A673 (cell line): ENCODE results near the gene NSD1. TPM values are rescaled to one million over a fixed set of nuclear protein-coding genes. Genes with fewer than 3 reads are reported as not detected.

ENCODE experiments used
- BruUV-seq: library from RNA; stranded (reverse); fragments of 400-500 nt; replicated peaks from 2 replicates; lab custom pipeline; 2021; lab: Mats Ljungman, UMichigan
- CTCF ChIA-PET: fragments of 300-600 bp; sonication (Branson Sonifier 250); formaldehyde crosslinking; loops from one replicate; lab custom pipeline; 2022; ENCODE audit warnings: antibody characterized with exemption; lab: Charles Lee
- POLR2A ChIA-PET: fragments of 300-600 bp; sonication (Branson Sonifier 250); formaldehyde crosslinking; loops from one replicate; lab custom pipeline; 2022; ENCODE audit warnings: antibody characterized with exemption; ENCODE audit not compliant: low non-redundant PET; lab: Charles Lee
- DNase-seq: peaks from one replicate; pipeline ENCODE4 v3.0.0-alpha.2; 2015; ENCODE audit warnings: low spot score
- H3K27ac ChIP-seq: fragments of 200-600 bp; sonication (generic); 2 replicates; pipeline ENCODE4 v1.5.1; 2016; ENCODE audit warnings: mixed run types, low read depth, mild to moderate bottlenecking, mixed read lengths, antibody characterized with exemption, low read length; ENCODE audit not compliant: poor library complexity, severe bottlenecking
- H3K27me3 ChIP-seq: fragments of 200-600 bp; sonication (generic); replicated peaks from 2 replicates; pipeline ENCODE4 v1.6.1; 2017; ENCODE audit warnings: mixed run types, low read depth, mild to moderate bottlenecking, mixed read lengths, antibody characterized with exemption, low read length; ENCODE audit not compliant: insufficient read depth, poor library complexity
- H3K36me3 ChIP-seq: fragments of 200-600 bp; sonication (generic); 2 replicates; pipeline ENCODE4 v1.6.1; 2016; ENCODE audit warnings: mixed run types, mild to moderate bottlenecking, mixed read lengths, antibody characterized with exemption, low read length; ENCODE audit not compliant: insufficient read depth, poor library complexity, severe bottlenecking
- H3K4me1 ChIP-seq: fragments of 200-600 bp; sonication (generic); 2 replicates; pipeline ENCODE4 v1.6.1; 2017; ENCODE audit warnings: mixed run types, mild to moderate bottlenecking, mixed read lengths, antibody characterized with exemption, low read length; ENCODE audit not compliant: insufficient read depth, poor library complexity, severe bottlenecking
- H3K4me3 ChIP-seq: fragments of 200-600 bp; sonication (generic); 2 replicates; pipeline ENCODE4 v1.5.1; 2016; ENCODE audit warnings: low read depth, mixed run types, mild to moderate bottlenecking, mixed read lengths, low read length; ENCODE audit not compliant: poor library complexity, severe bottlenecking
- H3K9me3 ChIP-seq: fragments of 200-600 bp; sonication (generic); 2 replicates; pipeline ENCODE4 v1.6.1; 2016; ENCODE audit warnings: mixed run types, low read depth, mild to moderate bottlenecking, mixed read lengths, antibody characterized with exemption, low read length; ENCODE audit not compliant: poor library complexity, severe bottlenecking
- EZH2 ChIP-seq: fragments of 200-600 bp; sonication (generic); IDR thresholded peaks from 2 replicates; pipeline ENCODE4 v1.6.1; 2017; ENCODE audit warnings: borderline replicate concordance, low read depth, mild to moderate bottlenecking, mixed read lengths, antibody characterized with exemption, low read length; ENCODE audit not compliant: poor library complexity, severe bottlenecking
- intact Hi-C: fragments of 100-400 bp; cut with micrococcal nuclease; formaldehyde crosslinking; loops from one replicate; pipeline ENCODE4 v1.10.0; 2022; ENCODE audit not compliant: unreplicated experiment
- total RNA-seq: library from RNA; stranded (reverse); gene quantifications from 2 replicates; pipeline ENCODE4 v1.2.3, GENCODE V29; 2021
- TF ChIP-seq, protein P1 (sequence below): fragments of 300-800, 200-600 bp; sonication (generic); conservative IDR thresholded peaks from 2 replicates; pipeline ENCODE4 v1.5.1; 2017; ENCODE audit warnings: low read depth, mild to moderate bottlenecking, antibody characterized with exemption, low read length, moderate library complexity, mixed read lengths

NSD1 gene
- total RNA-seq, 1 experiment from 2014 or later = 74.3 TPM

DNA sequence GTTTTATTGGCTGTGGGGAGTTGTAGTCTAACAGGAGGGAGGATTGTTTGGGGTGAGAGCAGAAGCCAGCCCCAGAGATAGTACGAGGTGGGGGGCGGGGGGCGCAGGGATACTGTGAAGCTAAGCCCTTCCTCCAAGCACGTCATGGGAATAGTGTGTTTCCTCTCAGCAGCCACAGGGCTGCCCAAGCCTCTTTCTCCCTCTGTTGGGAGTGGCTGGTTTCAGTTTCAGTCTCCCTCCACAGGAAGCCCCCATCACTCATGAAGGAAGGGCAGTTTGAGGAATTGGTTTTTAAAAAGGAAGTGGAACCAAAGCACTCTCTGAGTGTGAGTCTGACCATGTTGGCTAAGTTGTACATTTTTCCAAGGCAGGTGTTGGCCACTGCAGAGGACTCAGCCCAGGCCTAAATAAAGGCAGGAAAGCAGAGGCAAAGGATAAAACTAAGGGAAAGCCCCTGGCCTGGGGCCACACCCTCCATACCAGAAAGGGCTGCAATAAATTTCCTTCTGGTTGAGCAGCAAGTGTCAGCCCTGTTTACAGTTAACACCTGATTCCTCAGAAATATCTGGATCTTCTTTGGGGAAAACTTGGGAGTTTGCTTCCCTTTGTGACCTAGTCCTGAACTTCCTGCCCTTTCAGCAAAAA lies 166.8 kb downstream of the NSD1 start:
- intact Hi-C loops = no loop called here
- POLR2A ChIA-PET = no interaction called here
- Histone ChIP-seq H3K27me3 (no peaks in the 10 kb centered on the region), H3K4me3 (no peak overlapping the region), H3K4me1 (peaks cover 10% of the 10 kb centered on the region), H3K27ac (no peak overlapping the region), H3K9me3 (no peaks in the 10 kb centered on the region), H3K36me3 (peaks cover 9% of the 10 kb centered on the region)
- CTCF ChIA-PET = interaction anchor here (1.0 kb wide), 1 partner anchor 10 kb away, joined by 3 read pairs; no protein-coding TSS in a partner anchor
- DNase-seq = peak; percentile 70
- no TSS peak for BruUV-seq
- no peak for TF ChIP-seq EZH2
- TF ChIP-seq, protein P1, sequence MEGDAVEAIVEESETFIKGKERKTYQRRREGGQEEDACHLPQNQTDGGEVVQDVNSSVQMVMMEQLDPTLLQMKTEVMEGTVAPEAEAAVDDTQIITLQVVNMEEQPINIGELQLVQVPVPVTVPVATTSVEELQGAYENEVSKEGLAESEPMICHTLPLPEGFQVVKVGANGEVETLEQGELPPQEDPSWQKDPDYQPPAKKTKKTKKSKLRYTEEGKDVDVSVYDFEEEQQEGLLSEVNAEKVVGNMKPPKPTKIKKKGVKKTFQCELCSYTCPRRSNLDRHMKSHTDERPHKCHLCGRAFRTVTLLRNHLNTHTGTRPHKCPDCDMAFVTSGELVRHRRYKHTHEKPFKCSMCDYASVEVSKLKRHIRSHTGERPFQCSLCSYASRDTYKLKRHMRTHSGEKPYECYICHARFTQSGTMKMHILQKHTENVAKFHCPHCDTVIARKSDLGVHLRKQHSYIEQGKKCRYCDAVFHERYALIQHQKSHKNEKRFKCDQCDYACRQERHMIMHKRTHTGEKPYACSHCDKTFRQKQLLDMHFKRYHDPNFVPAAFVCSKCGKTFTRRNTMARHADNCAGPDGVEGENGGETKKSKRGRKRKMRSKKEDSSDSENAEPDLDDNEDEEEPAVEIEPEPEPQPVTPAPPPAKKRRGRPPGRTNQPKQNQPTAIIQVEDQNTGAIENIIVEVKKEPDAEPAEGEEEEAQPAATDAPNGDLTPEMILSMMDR = no peak

DNA sequence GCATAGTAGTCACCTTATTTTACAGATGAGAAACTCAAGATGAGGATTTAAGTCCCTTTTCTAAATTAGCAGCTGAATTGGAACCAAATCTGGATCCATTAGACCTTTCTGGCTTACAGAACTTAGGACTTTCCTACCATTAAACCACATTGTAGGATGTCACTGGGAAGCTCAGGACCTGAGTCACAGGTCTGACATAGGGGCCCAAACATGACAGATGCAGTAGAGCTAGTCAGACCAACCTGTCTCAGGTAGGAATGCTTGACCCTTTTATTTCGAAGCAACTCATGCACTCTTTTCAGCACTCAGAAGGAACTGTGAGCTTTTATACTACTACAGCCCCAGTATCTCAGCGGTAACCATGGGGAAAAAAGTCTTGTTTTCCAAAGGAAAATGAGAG lies 167.4 kb downstream of the NSD1 start:
- Histone ChIP-seq H3K4me1 (peaks cover 10% of the 10 kb centered on the region), H3K36me3 (peaks cover 15% of the 10 kb centered on the region), H3K4me3 (no peak overlapping the region), H3K9me3 (no peaks in the 10 kb centered on the region), H3K27me3 (no peaks in the 10 kb centered on the region), H3K27ac (no peak overlapping the region)
- DNase-seq = no peak
- ChIA-PET CTCF (interaction anchor here (1.0 kb wide), 1 partner anchor 9 kb away, joined by 3 read pairs; no protein-coding TSS in a partner anchor), POLR2A (no interaction called here)
- TF ChIP-seq, protein P1 = no peak
- intact Hi-C loops = no loop called here
- BruUV-seq = no TSS peak

- H3K27me3 ChIP-seq = no peaks in the 10 kb centered on the region
- H3K4me3 ChIP-seq = no peak overlapping the region
- no peak for DNase-seq
- H3K36me3 ChIP-seq = peaks cover 20% of the 10 kb centered on the region
- no TSS peak for BruUV-seq
- H3K4me1 ChIP-seq = peaks cover 10% of the 10 kb centered on the region
- no peak overlapping the region for H3K27ac ChIP-seq
- POLR2A ChIA-PET = no interaction called here
- CTCF ChIA-PET = interaction anchor here (1.0 kb wide), 1 partner anchor 8 kb away, joined by 3 read pairs; no protein-coding TSS in a partner anchor
- TF ChIP-seq, protein P1 = no peak
- TF ChIP-seq EZH2 = no peak
- no peaks in the 10 kb centered on the region for H3K9me3 ChIP-seq
- intact Hi-C loops = no loop called here
Measured at GRCh38 chr5:177301503-177302165, 168.1 kb downstream of the NSD1 start.
